HEK293T (cell line): ENCODE measurements around the gene GLRX2.

Experiments
- BHLHE40 ChIP-seq: fragments of 450-650 bp; IDR thresholded peaks from 2 replicates; pipeline ENCODE4 v1.6.1; 2016; ENCODE audit warnings: mild to moderate bottlenecking, moderate library complexity, borderline replicate concordance
- CTBP1 ChIP-seq: fragments of 450-650 bp; IDR thresholded peaks from 2 replicates; pipeline ENCODE4 v1.6.1; 2016; ENCODE audit warnings: borderline replicate concordance
- ELF4 ChIP-seq: fragments of 450-650 bp; IDR thresholded peaks from 2 replicates; pipeline ENCODE4 v1.6.1; 2017; ENCODE audit warnings: antibody characterized with exemption
- FOXA1 ChIP-seq: fragments of 450-650 bp; IDR thresholded peaks from 2 replicates; pipeline ENCODE4 v1.6.1; 2016; ENCODE audit warnings: mild to moderate bottlenecking
- FOXK2 ChIP-seq: fragments of 450-650 bp; IDR thresholded peaks from 2 replicates; pipeline ENCODE4 v1.6.1; 2016; ENCODE audit warnings: mild to moderate bottlenecking
- FOXM1 ChIP-seq: fragments of 450-650 bp; IDR thresholded peaks from 2 replicates; pipeline ENCODE4 v1.6.1; 2017; ENCODE audit warnings: mild to moderate bottlenecking, borderline replicate concordance
- HDGF ChIP-seq: fragments of 450-650 bp; IDR thresholded peaks from 2 replicates; pipeline ENCODE4 v1.6.1; 2017; ENCODE audit warnings: antibody characterized with exemption, borderline replicate concordance
- L3MBTL2 ChIP-seq: fragments of 450-650 bp; conservative IDR thresholded peaks from 2 replicates; pipeline ENCODE4 v1.6.1; 2016; ENCODE audit warnings: mild to moderate bottlenecking
- NFRKB ChIP-seq: fragments of 450-650 bp; IDR thresholded peaks from 2 replicates; pipeline ENCODE4 v1.6.1; 2016; ENCODE audit warnings: mild to moderate bottlenecking, moderate library complexity
- SP1 ChIP-seq: fragments of 450-650 bp; IDR thresholded peaks from 2 replicates; pipeline ENCODE4 v1.6.1; 2017
- SUZ12 ChIP-seq: fragments of 450-650 bp; IDR thresholded peaks from 2 replicates; pipeline ENCODE4 v1.6.1; 2016; ENCODE audit warnings: mild to moderate bottlenecking
- TARDBP ChIP-seq: fragments of 450-650 bp; IDR thresholded peaks from 2 replicates; pipeline ENCODE4 v1.6.1; 2016
- TF ChIP-seq, protein P1 (sequence below): fragments of 450-650 bp; IDR thresholded peaks from 2 replicates; pipeline ENCODE4 v1.6.1; 2016

- TF ChIP-seq NFRKB (no peak), BHLHE40 (no peak), FOXA1 (no peak), TARDBP (no peak), CTBP1 (no peak), ELF4 (no peak), FOXK2 (no peak), FOXM1 (no peak), SP1 (no peak), HDGF (no peak), SUZ12 (no peak), L3MBTL2 (no peak)
- TF ChIP-seq, protein P1, sequence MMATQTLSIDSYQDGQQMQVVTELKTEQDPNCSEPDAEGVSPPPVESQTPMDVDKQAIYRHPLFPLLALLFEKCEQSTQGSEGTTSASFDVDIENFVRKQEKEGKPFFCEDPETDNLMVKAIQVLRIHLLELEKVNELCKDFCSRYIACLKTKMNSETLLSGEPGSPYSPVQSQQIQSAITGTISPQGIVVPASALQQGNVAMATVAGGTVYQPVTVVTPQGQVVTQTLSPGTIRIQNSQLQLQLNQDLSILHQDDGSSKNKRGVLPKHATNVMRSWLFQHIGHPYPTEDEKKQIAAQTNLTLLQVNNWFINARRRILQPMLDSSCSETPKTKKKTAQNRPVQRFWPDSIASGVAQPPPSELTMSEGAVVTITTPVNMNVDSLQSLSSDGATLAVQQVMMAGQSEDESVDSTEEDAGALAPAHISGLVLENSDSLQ, result no peak
Measured at GRCh38 chr1:193144361-193144938, 39.2 kb upstream of the GLRX2 start.
